GM18520 (cell line): Measurements from ENCODE around the gene DCPS.

ENCODE experiments used
- ATAC-seq: cut with Tn5 transposase; IDR thresholded peaks from one replicate; pipeline ENCODE4 v1.9.1; 2021; ENCODE audit not compliant: unreplicated experiment

DCPS gene

GRCh38 chr11:126327281-126328000, 23.6 kb downstream of the DCPS start:
- ATAC-seq: no peak

GRCh38 chr11:126328001-126328390, 24.1 kb downstream of the DCPS start:
- no peak for ATAC-seq

GRCh38 chr11:126328444-126328843, 24.6 kb downstream of the DCPS start:
- no peak for ATAC-seq

- ATAC-seq: no peak
Observed at GRCh38 chr11:126328938-126329643, 25.2 kb downstream of the DCPS start.

DNA sequence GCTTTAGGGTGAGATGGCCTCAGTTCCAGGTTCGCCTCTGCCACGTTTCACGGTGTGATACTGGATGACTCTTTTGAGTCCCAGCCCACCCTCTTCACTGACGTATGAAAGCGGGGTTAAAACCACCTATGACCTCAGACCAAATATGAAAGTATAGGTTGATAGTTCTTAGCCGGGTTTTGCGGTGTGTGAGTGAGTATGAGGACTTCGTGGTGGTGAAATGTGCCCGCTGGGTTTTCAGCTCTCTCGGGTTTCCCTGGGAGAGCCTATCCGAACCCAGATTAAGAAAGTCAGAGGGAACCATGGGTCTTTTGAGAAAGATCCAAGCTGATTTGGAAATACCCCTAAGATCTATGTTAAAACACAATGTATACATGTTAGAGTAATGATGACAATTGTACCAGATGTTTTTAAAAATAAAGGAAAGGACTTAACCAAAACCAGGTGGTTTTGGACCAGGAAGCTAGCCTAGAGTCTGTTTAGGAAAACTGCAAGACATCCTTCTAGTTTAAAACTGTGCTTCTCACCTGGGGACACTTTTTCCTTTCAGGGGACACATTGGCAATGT, 25.9 kb downstream of the DCPS start:
- ATAC-seq: no peak

- ATAC-seq: no peak
Observed at GRCh38 chr11:126331286-126331685, 27.4 kb downstream of the DCPS start.

DNA sequence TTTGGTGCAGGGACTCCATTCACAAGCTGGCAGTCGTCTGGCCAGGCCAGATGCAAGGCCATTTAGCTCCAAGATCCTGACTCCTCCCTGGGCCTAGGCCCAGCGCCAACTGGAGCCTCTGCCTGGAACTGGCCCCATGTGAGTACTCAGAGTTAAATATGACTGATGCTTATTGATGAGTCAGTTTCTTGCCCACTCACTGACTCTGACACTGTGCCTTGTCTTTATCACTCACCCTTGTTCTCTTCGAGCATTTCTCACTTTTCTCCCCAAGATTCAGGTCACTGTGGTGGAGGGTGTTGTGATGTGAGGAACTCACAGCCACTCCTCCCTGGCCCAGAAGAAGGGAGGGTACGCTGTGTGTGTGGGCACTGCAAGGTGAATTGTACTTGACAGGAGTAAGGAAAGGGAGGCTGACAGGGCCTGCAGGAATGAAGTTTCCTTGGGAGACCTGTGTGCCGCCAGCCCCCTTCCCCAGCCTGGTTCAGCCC, 28.4 kb downstream of the DCPS start:
- no peak for ATAC-seq

- ATAC-seq: no peak
Observed at GRCh38 chr11:126333142-126333541, 29.3 kb downstream of the DCPS start.

GRCh38 chr11:126334659-126335462, 31.0 kb downstream of the DCPS start:
- ATAC-seq: no peak

DNA sequence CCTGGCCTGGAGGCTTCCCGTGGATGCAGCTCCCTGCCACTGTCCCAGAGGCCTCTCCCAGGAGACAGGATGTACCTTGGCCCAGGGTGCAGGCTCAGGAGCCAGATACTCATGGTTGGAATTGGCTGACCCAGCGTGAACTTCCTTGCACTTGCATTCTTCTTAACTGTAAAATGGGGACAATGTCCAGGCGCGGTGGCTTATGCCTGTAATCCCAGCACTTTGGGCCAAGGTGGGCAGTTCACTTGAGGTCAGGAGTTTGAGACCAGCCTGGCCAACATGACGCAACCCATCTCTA, 31.6 kb downstream of the DCPS start:
- ATAC-seq: no peak

DNA sequence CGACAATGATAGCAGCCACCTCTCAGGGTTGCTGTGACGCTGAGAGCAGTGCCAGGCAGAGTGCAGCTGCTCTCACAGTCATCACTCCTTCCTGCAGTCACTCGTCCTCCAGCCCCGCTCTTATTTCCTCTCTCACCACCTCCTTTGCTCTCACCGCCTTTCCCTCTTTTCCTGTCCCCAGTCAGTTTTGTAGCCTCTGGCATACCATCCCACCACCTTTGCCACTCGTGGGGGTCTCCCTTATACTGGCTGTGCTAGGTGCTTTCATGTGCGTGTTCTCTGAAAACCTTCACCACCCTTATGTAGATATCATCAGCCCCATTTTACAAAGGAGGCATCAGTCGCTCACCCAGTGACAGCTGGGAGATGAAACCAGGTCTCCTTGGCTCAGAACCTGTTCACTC, 32.3 kb downstream of the DCPS start:
- ATAC-seq: no peak

- ATAC-seq: no peak
Observed at GRCh38 chr11:126336671-126337101, 32.8 kb downstream of the DCPS start.

DNA sequence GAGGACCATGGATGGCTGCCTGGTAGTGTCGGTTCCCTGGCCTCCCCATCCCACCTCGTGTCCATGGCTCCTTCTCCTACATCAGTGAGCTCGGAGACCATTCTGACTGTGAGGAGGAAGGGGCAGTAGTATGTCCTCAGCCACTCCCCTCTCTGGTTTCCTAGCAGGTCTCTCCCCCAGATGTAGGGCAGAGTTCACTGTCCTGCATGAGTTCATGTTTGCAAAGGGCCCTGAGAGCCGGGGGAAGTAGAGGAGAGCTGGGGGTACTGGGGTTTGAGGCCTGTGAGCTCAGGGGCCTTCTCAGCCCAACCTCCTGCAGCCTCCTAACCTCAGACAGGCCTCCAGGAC, 33.2 kb downstream of the DCPS start:
- no peak for ATAC-seq

DNA sequence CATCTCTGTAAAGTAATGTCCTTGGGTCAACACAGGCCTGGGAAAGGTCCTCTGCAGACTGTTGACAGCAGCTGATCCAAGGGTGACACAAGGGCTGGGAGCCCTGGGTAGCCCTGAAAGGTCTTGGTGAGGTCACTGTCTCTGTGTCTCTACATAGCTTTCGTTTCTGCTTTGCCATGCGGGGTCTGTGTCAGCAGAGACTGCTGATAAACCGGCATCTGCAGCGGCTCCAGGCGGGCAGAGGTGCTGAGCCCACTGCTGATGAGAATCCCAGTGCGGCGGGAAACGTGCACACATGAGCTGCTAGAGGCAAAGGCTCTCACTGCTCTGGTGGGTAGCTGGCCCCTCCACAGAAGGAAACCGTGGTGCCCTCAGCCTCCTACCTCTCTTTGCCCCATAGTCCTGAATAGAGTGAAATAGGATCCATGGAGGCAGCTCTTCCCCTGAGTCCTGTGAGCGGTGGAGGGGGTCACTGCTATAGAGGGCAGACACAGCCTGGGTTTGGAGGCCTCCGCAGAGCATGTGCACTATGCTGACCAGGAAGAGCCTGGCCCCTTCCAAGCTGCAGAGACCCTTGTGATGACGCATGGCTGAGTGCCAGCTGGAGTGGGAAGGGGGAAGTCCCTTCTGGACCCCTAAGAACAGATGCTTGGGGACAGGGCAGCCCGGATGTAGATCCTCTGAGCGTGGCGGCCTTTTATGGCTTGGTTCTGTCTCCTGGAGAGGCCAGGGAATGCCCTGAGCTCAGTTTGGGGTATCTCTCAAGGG, 33.8 kb downstream of the DCPS start:
- no peak for ATAC-seq

- no peak for ATAC-seq
Observed at GRCh38 chr11:126338346-126339055, 34.6 kb downstream of the DCPS start.

DNA sequence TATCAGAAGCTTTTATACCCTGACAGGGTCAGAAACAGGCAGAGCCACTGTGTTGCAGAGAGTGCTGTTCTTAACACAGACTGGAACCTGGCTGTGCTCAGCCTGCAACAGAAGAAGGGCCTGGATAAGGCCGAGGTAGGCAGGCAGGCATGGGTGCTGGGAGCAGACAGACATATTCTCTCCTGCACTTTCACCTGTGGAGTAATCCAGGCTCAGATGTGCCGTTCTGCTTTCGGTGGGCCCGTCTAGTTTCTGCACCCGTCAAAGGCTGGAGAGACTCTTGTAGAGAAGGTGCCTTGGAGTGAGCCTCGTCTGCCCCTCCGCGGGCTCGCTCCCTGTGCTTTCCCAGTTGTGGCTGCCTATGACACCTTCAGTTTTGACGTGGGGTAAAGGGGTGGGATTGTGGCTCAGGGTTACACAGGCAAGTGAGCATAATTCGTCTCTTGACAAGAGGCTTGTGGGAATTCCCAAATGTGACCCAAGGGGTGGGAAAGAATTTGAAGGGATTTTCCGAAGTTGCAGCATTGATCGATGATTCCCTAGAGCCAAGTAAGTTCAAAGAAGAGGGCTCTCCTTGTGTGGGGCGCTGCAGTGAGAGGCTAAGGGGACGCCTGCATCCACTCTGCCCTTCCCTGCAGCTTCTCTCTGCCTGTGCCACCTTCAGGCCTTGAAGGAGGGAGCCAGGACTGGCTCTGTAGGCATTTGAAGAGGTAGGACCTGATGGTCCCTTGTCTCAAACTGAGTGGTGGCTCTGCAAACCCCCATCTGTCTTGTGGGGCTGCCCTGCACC, 35.4 kb downstream of the DCPS start:
- no peak for ATAC-seq

DNA sequence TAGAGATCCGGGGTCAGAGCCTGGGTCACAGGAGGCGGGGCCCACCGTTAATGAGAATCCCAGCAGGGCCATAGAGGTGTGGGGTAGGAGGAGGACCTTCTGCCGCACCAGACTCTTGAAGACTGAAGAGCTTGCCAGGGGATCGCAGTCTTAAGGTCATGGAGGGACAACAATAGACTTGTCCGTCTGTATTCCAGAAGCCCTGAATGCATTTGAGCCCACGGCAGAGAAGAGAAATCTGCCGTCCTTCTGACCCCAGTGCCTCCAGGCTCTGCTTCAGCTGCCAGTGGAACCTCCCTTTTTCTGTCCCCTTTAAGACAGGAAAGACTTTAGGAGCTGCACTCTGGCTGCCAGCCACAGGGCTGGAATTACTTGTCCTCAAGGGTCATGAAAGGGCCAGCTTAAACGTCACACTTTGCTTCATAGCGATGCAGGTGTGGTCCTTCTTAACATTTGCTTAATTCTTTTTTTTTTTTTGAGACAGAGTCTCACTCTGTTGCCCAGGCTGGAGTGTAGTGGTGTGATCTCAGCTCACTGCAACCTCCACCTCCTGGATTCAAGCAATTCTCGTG, 36.1 kb downstream of the DCPS start:
- no peak for ATAC-seq

DNA sequence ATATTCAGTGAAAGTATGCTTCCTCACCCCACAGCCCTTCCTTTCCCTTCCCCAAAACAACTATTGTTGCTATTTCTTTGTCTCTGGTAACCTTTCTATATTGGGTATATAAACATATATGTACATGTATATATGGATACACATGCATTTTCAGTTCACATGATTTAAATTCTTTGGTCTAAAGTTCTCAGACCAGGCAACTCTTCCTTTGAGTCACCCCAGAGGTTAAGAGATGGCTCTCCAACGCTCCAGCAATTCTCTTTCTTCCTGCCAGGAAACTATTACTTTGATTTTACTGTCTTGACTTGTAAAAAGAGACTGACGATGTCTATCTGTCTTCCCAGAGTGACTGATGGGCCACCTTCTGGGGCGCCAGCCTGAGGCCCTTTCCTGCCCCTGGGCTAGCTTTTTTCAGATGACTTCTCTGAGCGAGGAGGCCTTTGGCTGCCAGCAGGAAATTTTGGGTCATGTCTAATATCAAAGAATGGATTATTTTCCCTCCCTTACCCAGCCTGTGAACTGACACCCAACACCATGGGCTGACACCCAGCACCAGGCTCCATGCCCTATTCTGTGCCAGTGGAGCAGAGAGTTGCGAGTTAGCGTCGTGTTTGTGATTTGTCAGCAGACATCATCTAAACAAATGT, 37.2 kb downstream of the DCPS start:
- no peak for ATAC-seq

DNA sequence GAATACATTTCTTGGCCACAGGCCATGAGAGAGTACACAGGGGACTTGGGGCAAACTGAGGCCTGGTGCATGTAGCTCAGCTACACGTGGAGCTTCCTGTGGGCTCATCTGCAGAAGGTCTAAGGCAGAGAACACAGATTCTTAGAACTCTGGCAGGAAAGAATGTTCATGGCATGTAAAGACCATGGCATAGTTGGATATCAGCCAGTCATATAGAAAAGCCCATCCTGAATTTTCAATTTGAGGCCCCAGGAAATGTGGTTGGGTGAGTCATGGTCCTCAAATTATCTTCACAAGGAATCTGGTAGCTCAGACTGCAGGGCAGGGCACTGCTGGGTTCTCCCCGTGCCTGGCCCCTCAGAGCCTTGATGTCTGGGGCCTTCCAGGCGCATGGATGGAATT, 37.9 kb downstream of the DCPS start:
- ATAC-seq: no peak
